Stimulated activated naive CD8-positive, alpha-beta T cell treated with anti-CD3 and anti-CD28 coated beads, Interleukin-15, Interleukin-2, amounts not matched to agents 100 ng/mL and 50 ng/mL, for 24 hours (primary cell): Measurements from ENCODE around the gene KBTBD4.
"Not testable (repeated sequence)": the region's sequence is repeated elsewhere in the genome, so short reads cannot be mapped to it uniquely, and the experiment has no call there.

Experiments used
- H3K27ac Mint-ChIP-seq: one replicate; pipeline ENCODE4 v1.8.0; 2021; ENCODE audit warnings: mild to moderate bottlenecking, mixed read lengths
- H3K27me3 Mint-ChIP-seq: one replicate; pipeline ENCODE4 v1.8.0; 2021; ENCODE audit warnings: mixed read lengths
- H3K36me3 Mint-ChIP-seq: one replicate; pipeline ENCODE4 v1.8.0; 2021; ENCODE audit warnings: low read depth, mixed read lengths
- H3K4me1 Mint-ChIP-seq: one replicate; pipeline ENCODE4 v1.8.0; 2021; ENCODE audit warnings: low read depth, mixed read lengths
- H3K4me3 Mint-ChIP-seq: one replicate; pipeline ENCODE4 v1.8.0; 2021; ENCODE audit warnings: mild to moderate bottlenecking, mixed read lengths
- H3K9me3 Mint-ChIP-seq: one replicate; pipeline ENCODE4 v1.8.0; 2021; ENCODE audit warnings: mixed read lengths

Gene KBTBD4

GRCh38 chr11:47553406-47553743 is 25.4 kb downstream of the KBTBD4 start:
- Mint-ChIP-seq H3K4me1 (peaks cover 39% of the 10 kb centered on the region), H3K36me3 (peaks cover 27% of the 10 kb centered on the region), H3K4me3 (peak overlapping the region; percentile 98), H3K27me3 (no peaks in the 10 kb centered on the region), H3K27ac (peak overlapping the region; percentile 31), H3K9me3 (no peaks in the 10 kb centered on the region)

- peak within 1 kb of the TSS; percentile 98 for H3K4me3 Mint-ChIP-seq
- H3K4me1 Mint-ChIP-seq, result peaks cover 45% of the 10 kb centered on the region
- peak within 1 kb of the TSS; percentile 97 for H3K27ac Mint-ChIP-seq
- H3K9me3 Mint-ChIP-seq, result no peaks in the 10 kb centered on the region
- no peaks in the 10 kb centered on the region for H3K27me3 Mint-ChIP-seq
- H3K36me3 Mint-ChIP-seq, result peaks cover 33% of the 10 kb centered on the region
Measured at GRCh38 chr11:47552566-47553405, 26.0 kb downstream of the KBTBD4 start, which contains the start of gene CELF1. TSS of gene CELF1 (minus strand) at chr11:47553132. CDS start at chr11:47499523, 53,609 bp downstream.

- Mint-ChIP-seq H3K27me3 (no peaks in the 10 kb centered on the region), H3K36me3 (peaks cover 38% of the 10 kb centered on the region), H3K27ac (peak overlapping the region; percentile 97), H3K4me3 (peak overlapping the region; percentile 98), H3K4me1 (peaks cover 50% of the 10 kb centered on the region), H3K9me3 (no peaks in the 10 kb centered on the region)
Measured at GRCh38 chr11:47552056-47552565, 26.7 kb downstream of the KBTBD4 start.

GRCh38 chr11:47551086-47551485 is 27.7 kb downstream of the KBTBD4 start:
- Mint-ChIP-seq H3K27me3 (no peaks in the 10 kb centered on the region), H3K9me3 (no peaks in the 10 kb centered on the region), H3K36me3 (peaks cover 45% of the 10 kb centered on the region), H3K27ac (peak overlapping the region; percentile 87), H3K4me1 (peaks cover 57% of the 10 kb centered on the region), H3K4me3 (peak overlapping the region; percentile 98)

- peak overlapping the region; percentile 80 for H3K27ac Mint-ChIP-seq
- no peaks in the 10 kb centered on the region for H3K27me3 Mint-ChIP-seq
- peaks cover 57% of the 10 kb centered on the region for H3K4me1 Mint-ChIP-seq
- peak overlapping the region; percentile 98 for H3K4me3 Mint-ChIP-seq
- peaks cover 45% of the 10 kb centered on the region for H3K36me3 Mint-ChIP-seq
- no peaks in the 10 kb centered on the region for H3K9me3 Mint-ChIP-seq
Measured at GRCh38 chr11:47550288-47551047, 28.3 kb downstream of the KBTBD4 start.

GRCh38 chr11:47546274-47546673 is 32.5 kb downstream of the KBTBD4 start:
- H3K27ac Mint-ChIP-seq, H3K9me3 Mint-ChIP-seq, H3K4me3 Mint-ChIP-seq, H3K27me3 Mint-ChIP-seq: not testable (repeated sequence)
- H3K4me1 Mint-ChIP-seq, result peaks cover 81% of the 10 kb centered on the region
- peaks cover 52% of the 10 kb centered on the region for H3K36me3 Mint-ChIP-seq

GRCh38 chr11:47545298-47545697 is 33.5 kb downstream of the KBTBD4 start:
- Mint-ChIP-seq H3K9me3 (no peaks in the 10 kb centered on the region), H3K4me1 (peaks cover 81% of the 10 kb centered on the region), H3K27ac (no peak overlapping the region), H3K27me3 (no peaks in the 10 kb centered on the region), H3K36me3 (peaks cover 48% of the 10 kb centered on the region), H3K4me3 (no peak overlapping the region)

GRCh38 chr11:47541070-47541469 is 37.7 kb downstream of the KBTBD4 start:
- Mint-ChIP-seq H3K27ac (peak overlapping the region; percentile 79), H3K4me3 (peak overlapping the region; percentile 38), H3K9me3 (no peaks in the 10 kb centered on the region)

GRCh38 chr11:47539681-47540039 is 39.1 kb downstream of the KBTBD4 start:
- Mint-ChIP-seq H3K9me3 (no peaks in the 10 kb centered on the region), H3K4me1 (peaks cover 81% of the 10 kb centered on the region), H3K27me3 (no peaks in the 10 kb centered on the region), H3K4me3 (no peak overlapping the region), H3K36me3 (peaks cover 45% of the 10 kb centered on the region), H3K27ac (peak overlapping the region; percentile 79)

More at GRCh38 chr11:47541070-47541469, 37.7 kb downstream of the KBTBD4 start:
- peaks cover 81% of the 10 kb centered on the region for H3K4me1 Mint-ChIP-seq
- no peaks in the 10 kb centered on the region for H3K27me3 Mint-ChIP-seq
- peaks cover 39% of the 10 kb centered on the region for H3K36me3 Mint-ChIP-seq

GRCh38 chr11:47538741-47539565 is 39.8 kb downstream of the KBTBD4 start:
- Mint-ChIP-seq H3K9me3 (no peaks in the 10 kb centered on the region), H3K4me1 (peaks cover 75% of the 10 kb centered on the region), H3K27me3 (no peaks in the 10 kb centered on the region), H3K36me3 (peaks cover 39% of the 10 kb centered on the region), H3K27ac (peak overlapping the region; percentile 36), H3K4me3 (no peak overlapping the region)

- H3K27ac Mint-ChIP-seq, result no peak overlapping the region
- no peaks in the 10 kb centered on the region for H3K27me3 Mint-ChIP-seq
- peaks cover 32% of the 10 kb centered on the region for H3K36me3 Mint-ChIP-seq
- H3K9me3 Mint-ChIP-seq, result no peaks in the 10 kb centered on the region
- H3K4me1 Mint-ChIP-seq, result peaks cover 74% of the 10 kb centered on the region
- no peak overlapping the region for H3K4me3 Mint-ChIP-seq
Measured at GRCh38 chr11:47536915-47537314, 41.9 kb downstream of the KBTBD4 start.

- Mint-ChIP-seq H3K27me3 (no peaks in the 10 kb centered on the region), H3K4me1 (peaks cover 66% of the 10 kb centered on the region), H3K36me3 (peaks cover 28% of the 10 kb centered on the region), H3K27ac (peak overlapping the region; percentile 2), H3K9me3 (no peaks in the 10 kb centered on the region), H3K4me3 (no peak overlapping the region)
Measured at GRCh38 chr11:47534704-47535251, 44.0 kb downstream of the KBTBD4 start.

GRCh38 chr11:47533690-47534151 is 45.0 kb downstream of the KBTBD4 start:
- H3K9me3 Mint-ChIP-seq, result no peaks in the 10 kb centered on the region
- H3K27me3 Mint-ChIP-seq, result no peaks in the 10 kb centered on the region
- no peak overlapping the region for H3K4me3 Mint-ChIP-seq
- peaks cover 57% of the 10 kb centered on the region for H3K4me1 Mint-ChIP-seq
- no peak overlapping the region for H3K27ac Mint-ChIP-seq
- peaks cover 19% of the 10 kb centered on the region for H3K36me3 Mint-ChIP-seq

GRCh38 chr11:47532597-47533213 is 46.1 kb downstream of the KBTBD4 start:
- no peak overlapping the region for H3K4me3 Mint-ChIP-seq
- no peaks in the 10 kb centered on the region for H3K27me3 Mint-ChIP-seq
- peaks cover 16% of the 10 kb centered on the region for H3K36me3 Mint-ChIP-seq
- H3K9me3 Mint-ChIP-seq, result no peaks in the 10 kb centered on the region
- H3K27ac Mint-ChIP-seq, result peak overlapping the region; percentile 61
- peaks cover 55% of the 10 kb centered on the region for H3K4me1 Mint-ChIP-seq
